Mesodermal cell (in vitro differentiated cells): ENCODE results near the gene SSBP3.
A peak's percentile ranks its signal among the peaks of the same experiment; 100 is the strongest.

Experiments
- H3K27ac ChIP-seq: 2 replicates; pipeline ENCODE4 v1.7.0; 2013; ENCODE audit warnings: mild to moderate bottlenecking, low read depth, low read length, moderate library complexity; ENCODE audit not compliant: severe bottlenecking
- H3K36me3 ChIP-seq: 2 replicates; pipeline ENCODE4 v1.7.1; 2013; ENCODE audit warnings: mild to moderate bottlenecking, low read length, moderate library complexity; ENCODE audit not compliant: control insufficient read depth, insufficient read depth
- H3K4me1 ChIP-seq: one replicate; pipeline ENCODE4 v1.7.1; 2013; ENCODE audit warnings: mild to moderate bottlenecking, low read length; ENCODE audit not compliant: insufficient read depth, control insufficient read depth, poor library complexity, severe bottlenecking
- H3K4me3 ChIP-seq: 2 replicates; pipeline ENCODE4 v1.7.0; 2013; ENCODE audit warnings: low read length, control low read depth, mild to moderate bottlenecking; ENCODE audit not compliant: insufficient read depth, poor library complexity, severe bottlenecking; ENCODE audit errors: extremely low read depth
- H3K9me3 ChIP-seq: 2 replicates; pipeline ENCODE4 v1.7.1; 2013; ENCODE audit warnings: mild to moderate bottlenecking, low read length, moderate library complexity; ENCODE audit not compliant: control insufficient read depth
- WGBS, 2 experiments: methylation state at CpG; one replicate each; pipeline ENCODE4 v1.1.5; 2013; ENCODE audit warnings: missing lambda C conversion rate in 2 of 2; ENCODE audit not compliant: insufficient coverage in 2 of 2; 5-methylcytosine and 5-hydroxymethylcytosine counted together

Gene SSBP3

GRCh38 chr1:54331091-54331772, 75.0 kb downstream of the SSBP3 start:
- Histone ChIP-seq H3K36me3 (peaks cover 16% of the 10 kb centered on the region), H3K9me3 (no peaks in the 10 kb centered on the region), H3K4me1 (peaks cover 81% of the 10 kb centered on the region), H3K4me3 (no peak overlapping the region), H3K27ac (peak overlapping the region; percentile 6)
- 90 to 91% methylated on average over 7 to 11 of the region's 12 CpGs for WGBS, 2 experiments

GRCh38 chr1:54329312-54330003, 76.7 kb downstream of the SSBP3 start:
- Histone ChIP-seq H3K4me1 (peaks cover 83% of the 10 kb centered on the region), H3K27ac (peak overlapping the region; percentile 48), H3K4me3 (no peak overlapping the region), H3K9me3 (no peaks in the 10 kb centered on the region), H3K36me3 (peaks cover 22% of the 10 kb centered on the region)
- 90% methylated on average over 2 of the region's 5 CpGs; no CpG with 5 or more reads in 1 of the 2 experiments for WGBS, 2 experiments

- WGBS, 2 experiments, result 70 to 81% methylated on average over 7 to 11 of the region's 12 CpGs
- peak overlapping the region; percentile 43 for H3K27ac ChIP-seq
- H3K4me1 ChIP-seq, result peaks cover 89% of the 10 kb centered on the region
- H3K4me3 ChIP-seq, result no peak overlapping the region
- no peaks in the 10 kb centered on the region for H3K9me3 ChIP-seq
- peaks cover 22% of the 10 kb centered on the region for H3K36me3 ChIP-seq
These were observed 78.0 kb downstream of the SSBP3 start for GRCh38 chr1:54328066-54328636.

GRCh38 chr1:54327386-54328065, 78.7 kb downstream of the SSBP3 start:
- peaks cover 19% of the 10 kb centered on the region for H3K36me3 ChIP-seq
- no peaks in the 10 kb centered on the region for H3K9me3 ChIP-seq
- peaks cover 87% of the 10 kb centered on the region for H3K4me1 ChIP-seq
- no peak overlapping the region for H3K4me3 ChIP-seq
- WGBS, 2 experiments, result 54 to 61% methylated on average over 8 to 10 of the region's 14 CpGs
- peak overlapping the region; percentile 58 for H3K27ac ChIP-seq

GRCh38 chr1:54326543-54327385, 79.4 kb downstream of the SSBP3 start:
- H3K4me3 ChIP-seq, result no peak overlapping the region

GRCh38 chr1:54325703-54326461, 80.3 kb downstream of the SSBP3 start:
- 82 to 87% methylated on average over 13 to 16 of the region's 20 CpGs for WGBS, 2 experiments
- Histone ChIP-seq H3K27ac (peak overlapping the region; percentile 58), H3K36me3 (peaks cover 33% of the 10 kb centered on the region), H3K9me3 (no peaks in the 10 kb centered on the region), H3K4me3 (no peak overlapping the region), H3K4me1 (peaks cover 72% of the 10 kb centered on the region)

More at GRCh38 chr1:54326543-54327385, 79.4 kb downstream of the SSBP3 start:
- WGBS, 2 experiments, result 79 to 85% methylated on average over 10 to 11 of the region's 12 CpGs
- Histone ChIP-seq H3K9me3 (no peaks in the 10 kb centered on the region), H3K36me3 (peaks cover 27% of the 10 kb centered on the region), H3K4me1 (peaks cover 81% of the 10 kb centered on the region), H3K27ac (peak overlapping the region; percentile 58)

GRCh38 chr1:54325284-54325683, 80.9 kb downstream of the SSBP3 start:
- Histone ChIP-seq H3K36me3 (peaks cover 39% of the 10 kb centered on the region), H3K27ac (no peak overlapping the region), H3K4me1 (peaks cover 70% of the 10 kb centered on the region), H3K9me3 (no peaks in the 10 kb centered on the region), H3K4me3 (no peak overlapping the region)
- WGBS, 2 experiments, result no CpG with 5 or more reads among the region's 2 CpGs

GRCh38 chr1:54324251-54325140, 81.7 kb downstream of the SSBP3 start:
- peak overlapping the region; percentile 33 for H3K27ac ChIP-seq
- 73 to 84% methylated on average over 14 to 16 of the region's 19 CpGs for WGBS, 2 experiments
- no peaks in the 10 kb centered on the region for H3K9me3 ChIP-seq
- H3K4me1 ChIP-seq, result peaks cover 62% of the 10 kb centered on the region
- peaks cover 44% of the 10 kb centered on the region for H3K36me3 ChIP-seq
- no peak overlapping the region for H3K4me3 ChIP-seq

- no peak overlapping the region for H3K27ac ChIP-seq
- WGBS, 2 experiments, result 89 to 98% methylated on average over 3 to 5 of the region's 6 CpGs
- peaks cover 43% of the 10 kb centered on the region for H3K36me3 ChIP-seq
- H3K9me3 ChIP-seq, result no peaks in the 10 kb centered on the region
- H3K4me1 ChIP-seq, result peaks cover 56% of the 10 kb centered on the region
- H3K4me3 ChIP-seq, result no peak overlapping the region
These were observed 82.3 kb downstream of the SSBP3 start for GRCh38 chr1:54323921-54324250.
